HG02571 (cell line): ENCODE data around the gene NKX6-1.

Experiments
- ATAC-seq: cut with Tn5 transposase; IDR thresholded peaks from one replicate; pipeline ENCODE4 v1.9.1; 2021; ENCODE audit warnings: mild to moderate bottlenecking, moderate library complexity; ENCODE audit not compliant: unreplicated experiment

Gene NKX6-1

DNA sequence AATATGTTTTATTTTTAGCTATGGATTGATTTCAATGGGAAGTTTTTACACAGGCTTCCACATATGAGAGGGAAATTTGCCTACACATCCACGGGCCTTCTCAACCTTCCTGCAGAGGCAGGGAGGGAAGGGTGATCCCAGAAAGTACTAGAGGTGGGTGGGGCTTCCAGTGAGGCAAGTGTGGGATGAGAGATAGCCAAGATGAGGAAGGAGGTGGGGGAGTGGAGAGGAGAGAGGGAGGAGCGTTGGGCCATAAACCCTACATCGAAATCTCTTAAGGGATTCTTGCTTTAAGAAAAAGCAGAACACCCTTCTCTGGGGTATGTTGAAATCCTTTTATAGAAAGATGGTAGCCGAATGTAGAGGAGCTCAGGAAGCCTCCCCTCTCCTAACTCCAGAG lies 19.0 kb downstream of the NKX6-1 start:
- ATAC-seq = no peak

DNA sequence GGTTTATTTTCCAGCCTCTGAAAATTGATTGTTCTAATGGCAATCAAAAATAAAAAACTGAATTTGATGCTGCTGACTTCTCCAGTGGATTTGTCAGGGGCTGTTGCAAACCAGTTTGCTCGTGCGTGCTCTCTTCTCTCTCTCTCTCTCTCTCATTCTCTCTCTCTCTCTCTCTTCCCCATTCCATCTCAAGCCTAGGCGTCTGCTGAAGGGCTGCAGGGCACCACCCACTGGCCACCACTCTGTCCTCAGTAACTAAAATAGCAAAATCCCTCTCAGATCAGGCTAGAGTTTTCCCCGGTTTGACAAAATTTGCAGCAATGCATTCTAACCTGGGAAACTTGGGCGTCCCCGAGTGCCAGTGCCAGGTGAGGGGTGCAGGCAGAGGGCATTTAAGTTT lies 19.4 kb downstream of the NKX6-1 start:
- no peak for ATAC-seq

DNA sequence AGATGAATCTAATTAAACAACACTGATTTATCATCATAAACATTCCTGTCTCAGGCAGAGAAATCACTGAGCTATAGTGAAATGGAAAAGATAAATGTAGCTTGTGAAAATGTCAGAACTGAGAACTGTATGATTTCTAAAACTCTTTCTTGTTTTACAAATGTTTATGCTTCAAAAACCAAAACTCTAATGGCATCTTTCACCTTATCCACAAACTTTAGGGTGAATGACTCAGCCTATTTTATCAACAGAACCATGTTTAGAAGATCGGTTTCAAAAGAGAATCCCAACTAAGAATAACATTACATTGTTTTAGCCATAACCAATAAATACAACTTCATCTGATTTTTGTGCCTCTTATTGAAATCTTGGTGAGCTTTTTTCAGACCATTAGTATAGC lies 21.4 kb downstream of the NKX6-1 start:
- no peak for ATAC-seq

DNA sequence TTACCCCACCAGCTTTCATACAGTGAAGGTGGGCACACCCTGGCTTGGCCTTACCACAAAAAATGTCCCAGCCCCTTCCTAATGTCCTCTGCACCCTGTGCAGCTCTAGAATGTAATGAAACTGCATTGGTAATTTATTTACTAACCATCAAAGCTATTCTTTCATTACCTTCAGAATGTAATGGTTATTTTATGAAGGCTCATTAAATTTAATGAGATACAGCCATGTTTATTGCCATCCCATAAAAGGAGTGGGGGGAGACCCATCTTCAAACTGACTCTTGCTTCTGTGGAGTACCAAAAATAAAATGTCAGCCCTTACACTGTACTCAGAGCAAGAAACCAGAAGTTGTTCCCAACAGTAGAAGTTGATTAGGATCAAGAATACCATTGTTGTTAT lies 25.0 kb downstream of the NKX6-1 start:
- no peak for ATAC-seq

DNA sequence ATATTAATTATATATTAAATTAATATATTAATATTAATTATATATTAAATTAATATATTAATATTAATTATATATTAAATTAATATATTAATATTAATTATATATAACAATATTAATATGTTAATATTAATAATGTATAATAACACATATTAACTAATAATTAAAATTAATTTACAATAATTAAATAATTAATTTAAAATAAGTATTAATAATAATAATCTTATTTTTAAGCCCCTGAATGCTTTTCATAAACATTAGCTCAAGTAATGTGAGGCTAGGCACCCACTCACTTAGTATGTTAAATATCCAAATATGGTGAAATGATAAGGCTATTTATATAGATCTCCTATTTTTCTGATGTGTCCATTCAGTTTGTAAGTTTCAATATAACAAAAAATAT lies 26.9 kb downstream of the NKX6-1 start:
- no peak for ATAC-seq

DNA sequence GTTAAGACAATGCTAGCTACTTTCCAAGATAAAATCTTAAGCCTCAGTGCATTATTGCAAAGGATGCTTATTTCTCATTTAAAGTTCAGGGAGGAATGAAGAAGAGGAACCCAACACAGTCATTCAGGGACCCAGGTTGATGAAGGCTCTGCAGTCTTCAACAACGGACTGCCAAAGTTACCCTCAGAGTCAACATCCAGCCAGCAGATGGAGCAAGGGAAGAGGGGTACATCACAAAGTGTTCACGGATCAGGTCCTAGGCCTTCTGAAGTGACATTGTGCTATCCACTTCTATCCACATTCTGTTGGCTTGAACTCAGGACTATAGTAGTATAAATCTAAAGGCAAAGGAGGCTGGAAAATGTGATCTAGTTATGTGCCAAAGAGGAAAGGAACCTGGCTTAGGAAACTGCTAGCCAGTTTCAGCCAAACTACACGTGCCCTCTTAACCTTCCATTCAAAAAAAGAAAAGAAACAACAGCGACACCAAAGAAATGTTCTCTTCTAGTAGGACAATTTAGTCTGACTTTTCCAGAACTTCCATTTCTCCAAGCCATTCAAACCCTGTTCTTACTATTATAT lies 28.8 kb downstream of the NKX6-1 start:
- ATAC-seq = no peak

DNA sequence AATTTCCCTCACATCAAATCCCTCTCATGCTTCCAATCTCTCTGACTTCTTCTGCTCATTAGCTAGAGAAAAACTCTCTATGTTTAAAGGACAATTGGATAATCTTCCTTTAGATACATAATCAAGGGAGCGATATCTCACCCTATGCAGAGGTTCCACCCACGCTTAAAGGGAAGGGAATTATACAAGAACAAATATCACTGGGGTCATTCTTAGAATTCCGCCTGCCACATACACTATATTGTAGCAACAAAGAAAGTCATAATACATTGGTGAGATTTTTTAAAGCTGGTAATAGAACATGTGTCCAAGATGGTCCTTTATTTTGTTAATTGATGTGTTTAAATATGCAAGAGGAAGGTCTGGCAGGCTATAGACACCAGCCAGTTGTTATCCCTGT lies 31.5 kb downstream of the NKX6-1 start:
- no peak for ATAC-seq

DNA sequence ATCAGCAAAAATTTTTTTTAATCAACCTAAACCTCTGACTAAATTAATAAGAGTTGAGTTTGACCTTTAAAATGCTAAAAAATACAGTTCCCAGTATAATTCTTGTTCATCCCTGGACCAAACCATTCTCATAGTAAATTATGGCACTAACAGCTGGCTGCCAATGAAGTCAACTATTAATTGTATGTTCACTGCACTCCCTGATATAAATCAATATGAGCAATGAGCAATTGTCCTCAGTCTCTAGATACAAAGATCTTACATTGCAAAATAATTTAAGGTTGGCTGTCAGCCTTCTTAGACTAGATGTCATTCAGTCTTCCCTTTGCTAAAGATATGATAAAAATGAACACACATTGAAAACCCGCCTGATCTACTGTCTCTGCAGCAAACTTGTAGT lies 39.3 kb downstream of the NKX6-1 start:
- no peak for ATAC-seq

DNA sequence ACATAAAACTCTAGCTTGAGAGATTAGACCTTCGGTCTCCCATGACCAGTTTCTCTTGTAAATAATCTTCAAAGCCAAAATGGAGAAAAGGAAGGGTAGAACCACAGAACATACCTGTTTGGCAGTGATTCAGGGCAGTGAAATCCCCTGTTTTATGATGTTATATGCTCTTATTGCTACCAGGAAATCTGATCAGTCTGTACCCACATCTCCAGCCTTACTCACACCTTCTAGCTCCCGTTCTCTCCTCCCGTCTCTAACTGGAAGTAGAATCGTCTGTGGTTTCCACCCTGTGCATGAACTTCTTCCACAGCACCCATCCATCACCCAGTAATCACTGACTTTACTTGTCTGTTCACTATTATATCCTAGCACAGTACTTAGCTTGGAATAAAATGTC lies 42.9 kb downstream of the NKX6-1 start:
- ATAC-seq = no peak

DNA sequence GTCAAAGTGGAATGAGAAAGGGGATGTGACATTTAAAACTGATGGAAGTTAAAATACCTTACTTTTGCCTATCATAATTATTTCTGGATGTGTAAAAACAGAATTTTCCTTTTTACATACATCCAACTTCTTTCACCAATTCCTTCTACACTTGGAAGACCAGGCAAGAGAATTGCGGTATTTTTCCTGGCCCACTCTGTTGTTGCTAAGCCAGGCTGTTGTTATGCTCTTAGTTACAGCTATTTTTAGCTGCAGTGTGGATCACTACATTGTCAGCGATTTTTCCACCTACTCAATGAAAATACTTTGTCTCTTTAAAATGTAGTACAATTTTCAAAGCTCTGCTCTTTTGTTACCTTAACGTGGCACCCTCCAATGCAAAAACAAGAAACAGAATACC lies 43.4 kb downstream of the NKX6-1 start:
- no peak for ATAC-seq

DNA sequence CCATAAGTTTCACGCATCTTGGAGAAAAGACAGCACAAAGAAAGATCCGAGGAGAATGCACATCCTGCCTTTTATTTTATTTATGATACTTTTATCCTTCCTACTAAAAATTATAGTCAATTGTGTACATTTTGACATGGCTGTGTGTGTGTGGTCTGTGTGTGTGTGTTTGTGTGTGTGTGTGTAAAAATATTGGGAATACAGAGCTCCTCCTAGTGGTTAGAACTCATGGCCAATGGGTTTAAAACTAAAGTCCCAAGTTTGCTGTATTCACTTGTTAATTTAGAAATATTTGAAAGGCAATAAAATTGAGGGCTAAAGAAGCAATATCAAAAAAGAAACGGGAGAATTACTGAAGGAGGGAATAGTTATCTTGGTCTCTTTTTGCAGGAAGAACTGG lies 47.5 kb downstream of the NKX6-1 start:
- ATAC-seq = no peak

DNA sequence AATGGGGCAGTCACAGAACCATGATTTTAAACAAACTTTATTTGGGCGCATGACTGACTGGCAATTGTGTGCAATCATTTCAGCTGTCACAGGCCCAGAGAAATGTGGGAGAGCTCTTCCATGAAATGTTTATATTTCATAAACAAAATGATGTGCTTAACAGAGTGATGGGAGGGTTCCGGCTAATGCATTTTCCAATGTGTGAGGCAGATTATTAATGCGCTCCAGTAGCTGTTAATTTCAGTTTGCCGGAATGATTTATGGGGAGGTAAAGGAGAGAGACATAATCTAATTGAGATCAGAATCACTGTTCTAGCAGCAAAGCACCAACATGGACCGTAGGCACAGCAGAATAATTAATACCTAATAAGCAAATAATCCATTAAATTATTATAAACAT lies 55.6 kb downstream of the NKX6-1 start:
- ATAC-seq = no peak

DNA sequence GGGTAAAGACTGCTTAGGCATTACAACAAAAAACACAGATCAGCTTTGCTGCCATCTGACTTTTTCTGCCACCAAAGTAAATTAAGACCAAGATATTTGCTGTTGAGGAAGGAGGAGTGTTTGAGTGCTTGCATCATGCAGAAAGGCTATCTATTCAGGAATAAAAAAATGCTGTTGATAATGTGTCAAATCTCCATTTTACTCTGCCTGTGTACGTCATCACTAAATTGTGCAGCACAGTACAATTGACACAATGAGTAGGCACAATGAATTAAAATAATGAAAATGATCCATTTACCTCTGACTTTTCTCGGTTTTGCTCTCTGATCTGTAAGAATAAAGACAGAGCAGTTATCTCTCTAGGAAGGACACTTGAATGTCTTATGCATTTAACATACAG lies 56.3 kb downstream of the NKX6-1 start:
- ATAC-seq = no peak
